Breast epithelium (tissue), 4 donors: ENCODE results near the gene ITGB1BP1. TPM values are rescaled to one million over a fixed set of nuclear protein-coding genes. Genes with fewer than 3 reads are reported as not detected.

Source experiments
- DNase-seq, 2 donors: peaks; one replicate each; pipeline ENCODE4 v3.0.0-alpha.2; 2019; ENCODE audit warnings: low spot score in 2 of 2
- H3K27ac ChIP-seq, 2 donors: fragments of 200-600 bp; sonication (generic) in 1 of 2; one replicate each; pipeline ENCODE4 v1.5.1; 2016 to 2019; ENCODE audit warnings: mild to moderate bottlenecking in 1 of 2
- H3K27me3 ChIP-seq, 2 donors: fragments of 200-600 bp; sonication (generic) in 1 of 2; one replicate each; pipeline versions ENCODE4 v1.5.1 to v1.6.0; 2017 to 2019; ENCODE audit warnings: control low read depth in 1 of 2, mild to moderate bottlenecking in 1 of 2
- H3K36me3 ChIP-seq: fragments of 200-600 bp; one replicate; pipeline ENCODE4 v1.5.1; 2019
- H3K4me1 ChIP-seq, 2 donors: fragments of 200-600 bp; sonication (generic); one replicate each; pipeline ENCODE4 v1.5.1; 2016 to 2019; ENCODE audit warnings: control low read depth in 1 of 2
- H3K4me3 ChIP-seq, 3 donors: fragments of 200-600 bp; sonication (generic); 1 replicate in 2 of 3; 2 replicates in 1 of 3; pipeline ENCODE4 v1.5.1; 2016 to 2019; ENCODE audit warnings: mild to moderate bottlenecking in 3 of 3, moderate library complexity in 2 of 3
- H3K9me3 ChIP-seq, 2 donors: fragments of 200-600 bp; sonication (generic) in 1 of 2; one replicate each; pipeline ENCODE4 v1.5.1; 2016 to 2019; ENCODE audit warnings: control low read depth in 1 of 2
- POLR2A ChIP-seq: fragments of 450-650 bp; IDR thresholded peaks from one replicate; pipeline ENCODE4 v1.6.1; 2016; ENCODE audit warnings: antibody characterized with exemption, mild to moderate bottlenecking, moderate library complexity
- POLR2AphosphoS5 ChIP-seq, 3 donors: sonication (generic); formaldehyde crosslinking; IDR thresholded peaks; one replicate each; pipeline ENCODE4 v1.6.1; 2017; ENCODE audit warnings: antibody characterized with exemption in 3 of 3
- intact Hi-C: fragments of 100-400 bp; cut with DNase I; formaldehyde crosslinking; loops from one replicate; pipeline ENCODE4 v1.15.1; 2023; ENCODE audit warnings: low total_unique reads
- total RNA-seq, 3 donors: library from RNA; depleted of rRNA; stranded (reverse); fragments of >200 nt; gene quantifications; one replicate each; pipeline ENCODE4 v1.1.0, GENCODE V29; 2016
- TF ChIP-seq, protein P1 (sequence below), 3 donors: fragments of 450-650 bp; IDR thresholded peaks; one replicate each; pipeline ENCODE4 v1.5.1; 2016 to 2017; ENCODE audit warnings: antibody characterized with exemption in 3 of 3, mild to moderate bottlenecking in 3 of 3, moderate library complexity in 3 of 3

Gene ITGB1BP1
- total RNA-seq, 3 donors from 2014 or later = 35.7 to 271 (median 63.3) TPM

DNA sequence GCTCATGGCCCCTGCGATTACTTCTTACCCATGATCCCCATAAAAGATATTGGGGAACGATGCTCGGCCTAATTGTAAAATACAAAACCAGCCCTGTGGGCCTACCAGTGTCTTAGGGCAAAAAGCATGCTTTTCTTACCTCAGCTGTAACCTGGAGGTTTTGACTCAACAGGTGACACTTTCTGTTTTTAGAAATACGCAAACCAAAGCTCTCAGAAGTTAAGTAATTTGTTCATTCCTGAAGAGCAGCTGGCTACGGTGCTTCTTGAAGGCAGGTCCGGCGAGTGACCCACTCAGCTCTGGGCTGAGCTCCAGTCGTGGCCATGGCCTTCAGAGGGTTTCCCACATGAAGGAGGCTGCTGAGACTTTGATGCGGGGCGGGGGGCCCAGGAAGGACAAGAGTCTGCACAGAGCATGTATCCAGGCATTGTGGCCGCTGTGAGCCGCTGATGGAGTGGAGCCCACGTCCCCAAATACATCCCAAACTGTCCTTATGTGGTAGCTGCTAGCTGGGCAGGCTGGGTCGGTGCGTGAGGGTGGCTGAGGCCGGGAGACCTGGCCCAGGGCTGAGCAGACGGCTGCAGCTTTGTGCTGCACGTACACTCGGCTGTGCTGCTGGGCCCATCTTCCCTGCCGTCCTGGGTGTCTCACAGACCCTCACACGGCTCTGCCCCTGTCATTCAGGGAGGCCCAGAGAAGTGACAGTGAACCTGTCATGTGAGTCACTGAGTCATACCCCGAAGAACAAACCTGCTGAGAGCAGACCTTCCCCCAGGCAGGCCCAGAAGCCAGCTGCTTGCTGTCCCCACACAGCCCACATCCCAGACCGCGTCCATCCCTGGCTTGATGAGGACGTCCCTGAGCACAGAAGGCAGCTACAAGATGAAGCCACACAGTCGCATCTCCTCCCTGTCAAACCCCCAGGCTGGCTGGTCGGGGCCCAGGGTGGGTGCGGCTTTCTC lies 34.1 kb downstream of the ITGB1BP1 start:
- intact Hi-C loops = no loop called here
- H3K27ac ChIP-seq = no peak overlapping the region
- no peaks in the 10 kb centered on the region for H3K4me1 ChIP-seq
- H3K27me3 ChIP-seq = no peaks in the 10 kb centered on the region
- no peaks in the 10 kb centered on the region for H3K9me3 ChIP-seq
- no peak overlapping the region for H3K4me3 ChIP-seq
- no peaks in the 10 kb centered on the region for H3K36me3 ChIP-seq
- no peak for DNase-seq
- TF ChIP-seq, protein P1, sequence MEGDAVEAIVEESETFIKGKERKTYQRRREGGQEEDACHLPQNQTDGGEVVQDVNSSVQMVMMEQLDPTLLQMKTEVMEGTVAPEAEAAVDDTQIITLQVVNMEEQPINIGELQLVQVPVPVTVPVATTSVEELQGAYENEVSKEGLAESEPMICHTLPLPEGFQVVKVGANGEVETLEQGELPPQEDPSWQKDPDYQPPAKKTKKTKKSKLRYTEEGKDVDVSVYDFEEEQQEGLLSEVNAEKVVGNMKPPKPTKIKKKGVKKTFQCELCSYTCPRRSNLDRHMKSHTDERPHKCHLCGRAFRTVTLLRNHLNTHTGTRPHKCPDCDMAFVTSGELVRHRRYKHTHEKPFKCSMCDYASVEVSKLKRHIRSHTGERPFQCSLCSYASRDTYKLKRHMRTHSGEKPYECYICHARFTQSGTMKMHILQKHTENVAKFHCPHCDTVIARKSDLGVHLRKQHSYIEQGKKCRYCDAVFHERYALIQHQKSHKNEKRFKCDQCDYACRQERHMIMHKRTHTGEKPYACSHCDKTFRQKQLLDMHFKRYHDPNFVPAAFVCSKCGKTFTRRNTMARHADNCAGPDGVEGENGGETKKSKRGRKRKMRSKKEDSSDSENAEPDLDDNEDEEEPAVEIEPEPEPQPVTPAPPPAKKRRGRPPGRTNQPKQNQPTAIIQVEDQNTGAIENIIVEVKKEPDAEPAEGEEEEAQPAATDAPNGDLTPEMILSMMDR (IDR thresholded peaks at IDR 0.05) = no peak
- TF ChIP-seq POLR2A (no peak), POLR2AphosphoS5 (IDR thresholded peaks at IDR 0.05) (no peak)

DNA sequence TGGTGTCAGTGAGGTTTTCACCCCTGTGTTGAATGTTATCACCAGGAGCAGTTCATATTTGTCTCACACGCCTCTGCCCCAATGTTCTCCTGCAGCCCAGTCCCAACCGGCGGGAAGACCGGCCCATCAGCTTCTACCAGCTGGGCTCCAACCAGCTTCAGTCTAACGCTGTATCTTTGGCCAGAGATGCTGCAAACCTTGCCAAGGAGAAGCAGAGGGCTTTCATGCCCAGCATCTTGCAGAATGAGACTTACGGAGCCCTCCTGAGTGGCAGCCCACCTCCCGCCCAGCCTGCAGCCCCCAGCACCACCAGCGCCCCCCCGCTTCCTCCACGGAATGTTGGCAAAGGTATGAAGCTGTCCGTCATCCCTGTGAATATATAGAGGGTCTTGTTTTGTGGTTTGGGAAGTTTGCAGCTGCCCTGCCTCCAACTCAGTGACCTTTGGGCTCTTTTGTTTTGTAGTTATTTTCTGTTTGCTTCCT lies 35.1 kb downstream of the ITGB1BP1 start:
- Histone ChIP-seq H3K27ac (no peak overlapping the region), H3K36me3 (no peaks in the 10 kb centered on the region), H3K4me1 (no peaks in the 10 kb centered on the region), H3K9me3 (no peaks in the 10 kb centered on the region), H3K27me3 (no peaks in the 10 kb centered on the region), H3K4me3 (no peak overlapping the region)
- no peak for DNase-seq
- intact Hi-C loops = no loop called here
- no peak for TF ChIP-seq POLR2AphosphoS5 (IDR thresholded peaks at IDR 0.05)

DNA sequence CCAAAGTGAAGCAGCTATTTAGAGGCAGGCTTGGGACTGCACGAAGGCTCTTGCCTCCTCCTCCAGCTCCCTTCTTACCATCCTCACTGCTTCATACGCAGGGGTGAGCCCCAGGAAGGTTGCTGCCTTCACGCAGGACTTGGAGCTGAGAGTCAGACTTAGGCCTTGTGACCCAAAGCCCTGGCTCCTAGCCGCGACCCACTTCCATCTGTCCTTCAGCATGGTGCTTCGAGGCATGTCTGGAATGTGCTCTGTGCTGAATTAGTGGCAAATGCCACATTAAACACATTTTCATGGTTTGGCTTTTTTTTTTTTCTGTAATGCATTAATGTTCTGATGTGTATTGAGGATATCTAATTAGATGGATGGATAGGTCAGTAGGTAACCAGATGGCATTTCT lies 37.5 kb downstream of the ITGB1BP1 start:
- Histone ChIP-seq H3K27ac (no peak overlapping the region), H3K4me1 (no peaks in the 10 kb centered on the region), H3K4me3 (no peak overlapping the region), H3K9me3 (no peaks in the 10 kb centered on the region), H3K36me3 (no peaks in the 10 kb centered on the region), H3K27me3 (no peaks in the 10 kb centered on the region)
- intact Hi-C loops = no loop called here
- no peak for DNase-seq
- TF ChIP-seq POLR2A (no peak), POLR2AphosphoS5 (IDR thresholded peaks at IDR 0.05) (no peak)
- TF ChIP-seq, protein P1 (IDR thresholded peaks at IDR 0.05) = no peak

DNA sequence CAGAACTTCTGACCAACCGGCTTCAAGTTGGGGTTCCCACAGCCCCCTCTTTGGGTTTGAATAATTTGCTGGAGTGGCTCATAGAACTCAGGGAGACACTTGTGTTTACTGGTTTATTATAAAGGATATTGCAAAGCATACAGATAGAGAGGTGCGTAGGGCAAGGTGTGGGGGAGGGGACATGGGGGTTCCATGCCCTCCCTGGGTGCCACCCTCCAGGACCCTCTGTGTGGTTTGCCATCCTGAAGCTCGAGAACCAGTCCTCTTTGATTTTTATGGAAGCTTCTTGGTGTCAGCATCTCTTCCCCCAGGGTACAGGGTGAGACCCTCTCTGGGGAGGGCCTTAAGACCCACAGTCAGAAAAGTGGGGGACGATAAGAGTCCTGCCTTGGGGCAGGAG lies 38.8 kb downstream of the ITGB1BP1 start:
- H3K27ac ChIP-seq = no peak overlapping the region
- no peak overlapping the region for H3K4me3 ChIP-seq
- no peaks in the 10 kb centered on the region for H3K4me1 ChIP-seq
- no peaks in the 10 kb centered on the region for H3K9me3 ChIP-seq
- H3K36me3 ChIP-seq = no peaks in the 10 kb centered on the region
- TF ChIP-seq, protein P1 (IDR thresholded peaks at IDR 0.05) = no peak
- TF ChIP-seq POLR2A (no peak), POLR2AphosphoS5 (IDR thresholded peaks at IDR 0.05) (no peak)
- H3K27me3 ChIP-seq = no peaks in the 10 kb centered on the region
- no peak for DNase-seq
- intact Hi-C loops = no loop called here

DNA sequence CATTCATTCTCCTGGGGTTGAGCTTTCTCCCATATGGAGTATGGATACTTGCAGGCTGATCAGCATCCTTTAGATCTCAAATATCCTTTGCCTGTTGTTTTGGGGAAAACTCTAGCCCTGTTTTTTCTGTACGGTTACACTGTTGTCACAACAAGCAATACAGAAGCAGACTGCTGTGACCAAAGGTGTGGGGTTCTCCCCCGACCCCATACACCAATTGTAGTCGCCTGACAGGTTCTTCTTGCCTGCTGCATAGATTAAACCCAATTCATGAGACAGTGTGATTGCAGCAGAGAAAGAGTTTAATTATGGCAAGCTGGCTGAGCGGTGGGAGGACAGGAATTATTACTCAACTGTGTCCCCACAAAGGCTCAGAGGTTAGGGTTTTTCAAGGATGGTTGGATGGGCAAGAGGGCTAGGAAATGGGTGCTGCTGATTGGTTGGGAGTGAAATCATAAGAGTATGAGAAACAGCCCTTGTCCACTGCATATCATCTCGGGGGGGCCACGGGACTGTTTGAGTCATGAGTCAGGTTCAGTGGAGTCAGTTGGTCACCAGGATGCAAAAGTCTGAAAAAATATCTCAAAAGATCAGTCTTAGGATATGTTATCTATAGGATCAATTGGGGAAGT lies 40.6 kb downstream of the ITGB1BP1 start:
- no peak for DNase-seq
- intact Hi-C loops = no loop called here
- no peaks in the 10 kb centered on the region for H3K36me3 ChIP-seq
- TF ChIP-seq POLR2AphosphoS5 (IDR thresholded peaks at IDR 0.05) (no peak), POLR2A (no peak)
- TF ChIP-seq, protein P1 (IDR thresholded peaks at IDR 0.05) = no peak
- H3K9me3 ChIP-seq = no peaks in the 10 kb centered on the region
- no peak overlapping the region for H3K27ac ChIP-seq
- no peaks in the 10 kb centered on the region for H3K4me1 ChIP-seq
- no peak overlapping the region for H3K4me3 ChIP-seq
- H3K27me3 ChIP-seq = no peaks in the 10 kb centered on the region
